Panc1 (cell line): ENCODE data around the gene CHCHD6.

Source experiments
- POLR2AphosphoS5 ChIP-seq: IDR thresholded peaks from 2 replicates; pipeline ENCODE4 v1.6.1; 2012; ENCODE audit warnings: mild to moderate bottlenecking, low read depth, low read length, moderate library complexity
- TCF7L2 ChIP-seq: IDR thresholded peaks from 2 replicates; pipeline ENCODE4 v1.6.1; 2011; ENCODE audit warnings: mild to moderate bottlenecking, low read depth, low read length, inconsistent platforms
- TF ChIP-seq, protein P1 (sequence below): fragments of 450-650 bp; IDR thresholded peaks from 2 replicates; pipeline ENCODE4 v1.5.1; 2017; ENCODE audit warnings: mild to moderate bottlenecking
- TF ChIP-seq, protein P2 (sequence below), 2 experiments: IDR thresholded peaks; 2 replicates each; pipeline ENCODE4 v1.6.1; 2011 to 2012; ENCODE audit warnings: low read depth in 2 of 2, control low read depth in 1 of 2, low read length in 1 of 2, mild to moderate bottlenecking in 1 of 2, moderate library complexity in 1 of 2; ENCODE audit not compliant: insufficient read depth in 1 of 2

DNA sequence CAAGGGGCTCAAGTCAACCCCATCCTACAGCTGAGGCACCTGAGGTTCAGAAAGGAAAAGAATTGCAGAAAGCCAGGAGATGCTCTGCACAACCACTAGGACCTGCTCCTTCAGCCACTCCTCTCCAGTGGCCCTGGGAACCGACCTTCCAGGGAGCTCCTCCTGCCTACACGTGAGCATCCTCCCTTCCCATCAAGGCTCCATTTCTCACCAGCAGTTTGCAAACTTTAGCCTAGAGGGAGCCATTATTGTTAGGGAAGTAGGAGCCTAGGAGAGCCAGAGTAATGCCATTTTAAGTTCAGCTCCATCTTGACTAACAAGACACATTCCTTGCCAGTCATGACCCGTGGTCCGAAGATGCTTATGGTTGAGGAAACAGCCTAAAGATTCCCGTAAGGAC lies 11.2 kb upstream of the CHCHD6 start:
- TF ChIP-seq, protein P1, sequence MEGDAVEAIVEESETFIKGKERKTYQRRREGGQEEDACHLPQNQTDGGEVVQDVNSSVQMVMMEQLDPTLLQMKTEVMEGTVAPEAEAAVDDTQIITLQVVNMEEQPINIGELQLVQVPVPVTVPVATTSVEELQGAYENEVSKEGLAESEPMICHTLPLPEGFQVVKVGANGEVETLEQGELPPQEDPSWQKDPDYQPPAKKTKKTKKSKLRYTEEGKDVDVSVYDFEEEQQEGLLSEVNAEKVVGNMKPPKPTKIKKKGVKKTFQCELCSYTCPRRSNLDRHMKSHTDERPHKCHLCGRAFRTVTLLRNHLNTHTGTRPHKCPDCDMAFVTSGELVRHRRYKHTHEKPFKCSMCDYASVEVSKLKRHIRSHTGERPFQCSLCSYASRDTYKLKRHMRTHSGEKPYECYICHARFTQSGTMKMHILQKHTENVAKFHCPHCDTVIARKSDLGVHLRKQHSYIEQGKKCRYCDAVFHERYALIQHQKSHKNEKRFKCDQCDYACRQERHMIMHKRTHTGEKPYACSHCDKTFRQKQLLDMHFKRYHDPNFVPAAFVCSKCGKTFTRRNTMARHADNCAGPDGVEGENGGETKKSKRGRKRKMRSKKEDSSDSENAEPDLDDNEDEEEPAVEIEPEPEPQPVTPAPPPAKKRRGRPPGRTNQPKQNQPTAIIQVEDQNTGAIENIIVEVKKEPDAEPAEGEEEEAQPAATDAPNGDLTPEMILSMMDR, result no peak
- TF ChIP-seq POLR2AphosphoS5 (no peak), TCF7L2 (no peak)
- TF ChIP-seq, protein P2, sequence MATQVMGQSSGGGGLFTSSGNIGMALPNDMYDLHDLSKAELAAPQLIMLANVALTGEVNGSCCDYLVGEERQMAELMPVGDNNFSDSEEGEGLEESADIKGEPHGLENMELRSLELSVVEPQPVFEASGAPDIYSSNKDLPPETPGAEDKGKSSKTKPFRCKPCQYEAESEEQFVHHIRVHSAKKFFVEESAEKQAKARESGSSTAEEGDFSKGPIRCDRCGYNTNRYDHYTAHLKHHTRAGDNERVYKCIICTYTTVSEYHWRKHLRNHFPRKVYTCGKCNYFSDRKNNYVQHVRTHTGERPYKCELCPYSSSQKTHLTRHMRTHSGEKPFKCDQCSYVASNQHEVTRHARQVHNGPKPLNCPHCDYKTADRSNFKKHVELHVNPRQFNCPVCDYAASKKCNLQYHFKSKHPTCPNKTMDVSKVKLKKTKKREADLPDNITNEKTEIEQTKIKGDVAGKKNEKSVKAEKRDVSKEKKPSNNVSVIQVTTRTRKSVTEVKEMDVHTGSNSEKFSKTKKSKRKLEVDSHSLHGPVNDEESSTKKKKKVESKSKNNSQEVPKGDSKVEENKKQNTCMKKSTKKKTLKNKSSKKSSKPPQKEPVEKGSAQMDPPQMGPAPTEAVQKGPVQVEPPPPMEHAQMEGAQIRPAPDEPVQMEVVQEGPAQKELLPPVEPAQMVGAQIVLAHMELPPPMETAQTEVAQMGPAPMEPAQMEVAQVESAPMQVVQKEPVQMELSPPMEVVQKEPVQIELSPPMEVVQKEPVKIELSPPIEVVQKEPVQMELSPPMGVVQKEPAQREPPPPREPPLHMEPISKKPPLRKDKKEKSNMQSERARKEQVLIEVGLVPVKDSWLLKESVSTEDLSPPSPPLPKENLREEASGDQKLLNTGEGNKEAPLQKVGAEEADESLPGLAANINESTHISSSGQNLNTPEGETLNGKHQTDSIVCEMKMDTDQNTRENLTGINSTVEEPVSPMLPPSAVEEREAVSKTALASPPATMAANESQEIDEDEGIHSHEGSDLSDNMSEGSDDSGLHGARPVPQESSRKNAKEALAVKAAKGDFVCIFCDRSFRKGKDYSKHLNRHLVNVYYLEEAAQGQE (IDR thresholded peaks at IDR 0.05; ENCODE audit: insufficient read depth in 1 of 2, low read depth in 2 of 2, low read length in 1 of 2), result no peak
